ENCODE data around the gene SLC25A42.
"Not testable (repeated sequence)": the region's sequence is repeated elsewhere in the genome, so short reads cannot be mapped to it uniquely, and the experiment has no call there.

Gene SLC25A42

DNA sequence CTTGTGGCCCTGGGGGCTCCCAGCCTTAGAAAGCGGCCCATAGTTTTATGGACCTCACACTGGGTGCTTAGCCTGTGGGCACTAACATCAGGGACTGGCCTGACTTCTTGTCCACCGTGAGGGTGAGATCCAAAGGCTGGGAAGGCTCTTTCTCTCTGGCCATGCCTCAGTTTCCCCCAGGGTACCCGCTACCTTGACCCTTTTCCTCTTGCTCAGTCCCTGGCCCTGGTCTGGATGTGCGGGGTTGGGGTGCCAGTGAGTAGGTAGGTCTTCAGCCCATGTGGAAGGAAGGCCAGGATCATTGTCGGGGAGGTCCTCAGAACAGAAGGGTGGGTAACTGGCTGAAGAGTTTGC is 76.1 kb downstream of the SLC25A42 start:
- no peak for DNase-seq

DNA sequence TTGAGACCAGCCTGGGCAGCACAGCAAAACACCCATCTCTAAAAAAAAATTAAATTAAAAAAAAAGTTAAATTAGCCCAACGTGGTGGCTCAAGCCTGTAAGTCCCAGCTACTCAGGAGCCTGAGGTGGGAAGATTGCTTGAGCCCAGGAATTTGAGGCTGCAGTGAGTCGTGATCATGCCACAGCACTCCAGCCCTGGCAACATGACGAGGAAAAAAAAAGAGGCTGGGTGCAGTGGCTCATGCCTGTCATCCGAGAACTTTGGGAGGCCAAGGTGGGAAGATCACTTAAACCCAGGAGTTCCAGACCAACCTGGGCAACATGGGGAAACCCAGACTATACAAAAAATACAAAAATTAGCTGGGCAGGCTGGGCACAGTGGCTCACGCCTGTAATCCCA is 76.7 kb downstream of the SLC25A42 start:
- no peak for DNase-seq

- no peak for DNase-seq
Measured at GRCh38 chr19:19142347-19142746, 78.6 kb downstream of the SLC25A42 start.

DNA sequence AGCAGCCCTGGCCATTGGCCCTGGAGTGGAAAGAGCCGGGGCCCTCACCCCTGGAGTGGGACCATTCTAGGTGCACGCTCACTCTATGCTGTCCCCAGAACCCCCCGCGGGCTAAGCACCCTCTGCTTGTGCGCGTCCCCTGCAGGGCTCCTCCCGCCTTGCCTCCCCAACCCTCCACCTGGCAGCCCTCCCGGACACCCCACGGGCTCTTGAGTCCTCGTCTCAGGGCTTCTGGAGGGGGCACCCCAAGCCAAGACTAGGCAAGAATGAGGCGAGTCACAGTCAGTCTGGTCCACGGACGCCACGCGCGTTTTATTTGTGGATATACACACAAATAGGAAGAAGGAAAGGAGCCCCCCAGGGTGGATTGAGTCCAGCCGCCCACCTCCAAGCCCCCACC is 81.5 kb downstream of the SLC25A42 start:
- no peak for DNase-seq

- peak; percentile 84 for DNase-seq
Measured at GRCh38 chr19:19145684-19146608, 82.2 kb downstream of the SLC25A42 start.

GRCh38 chr19:19146865-19147264 is 83.1 kb downstream of the SLC25A42 start:
- no peak for DNase-seq

- DNase-seq: no peak
Measured at GRCh38 chr19:19147344-19147743, 83.5 kb downstream of the SLC25A42 start.

- DNase-seq: not testable (repeated sequence)
Measured at GRCh38 chr19:19148504-19148903, 84.7 kb downstream of the SLC25A42 start.

- no peak for DNase-seq
Measured at GRCh38 chr19:19149435-19149834, 85.6 kb downstream of the SLC25A42 start.

GRCh38 chr19:19151418-19151817 is 87.6 kb downstream of the SLC25A42 start:
- DNase-seq: no peak

DNA sequence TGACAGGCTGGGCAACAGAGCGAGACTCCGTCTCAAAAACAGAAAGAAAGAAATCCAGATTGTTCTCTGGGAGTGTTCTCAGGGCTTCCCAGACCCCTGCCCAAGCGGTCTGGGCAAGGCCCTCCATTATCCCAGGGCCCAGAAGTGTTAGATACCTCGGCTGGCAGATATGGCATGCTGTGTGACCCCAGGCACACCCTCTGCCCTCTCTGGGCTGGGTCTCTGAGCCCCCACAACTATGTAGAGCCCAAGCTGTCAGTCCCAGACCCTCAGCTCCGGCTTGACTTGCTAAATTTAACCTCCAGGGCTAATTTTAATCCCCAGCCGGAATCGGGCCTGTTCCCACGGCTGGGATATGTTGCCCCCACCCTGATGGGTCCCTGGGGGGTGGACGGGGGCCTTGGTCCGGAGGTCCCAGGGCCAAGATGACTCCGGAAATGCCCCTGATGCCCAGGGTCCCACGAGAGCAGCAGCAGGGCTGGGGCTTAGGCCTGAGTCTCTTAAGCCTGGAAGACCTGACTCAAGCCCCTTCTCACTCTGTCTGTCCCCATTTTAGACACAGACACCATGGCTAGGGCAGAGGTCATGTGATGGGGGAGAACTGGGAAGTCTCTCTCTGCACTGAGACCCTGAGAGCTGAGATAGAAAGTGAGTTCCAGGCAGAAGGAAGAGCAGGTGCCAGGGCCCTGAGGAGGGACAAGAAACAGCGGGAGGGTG is 89.0 kb downstream of the SLC25A42 start:
- DNase-seq: no peak

DNA sequence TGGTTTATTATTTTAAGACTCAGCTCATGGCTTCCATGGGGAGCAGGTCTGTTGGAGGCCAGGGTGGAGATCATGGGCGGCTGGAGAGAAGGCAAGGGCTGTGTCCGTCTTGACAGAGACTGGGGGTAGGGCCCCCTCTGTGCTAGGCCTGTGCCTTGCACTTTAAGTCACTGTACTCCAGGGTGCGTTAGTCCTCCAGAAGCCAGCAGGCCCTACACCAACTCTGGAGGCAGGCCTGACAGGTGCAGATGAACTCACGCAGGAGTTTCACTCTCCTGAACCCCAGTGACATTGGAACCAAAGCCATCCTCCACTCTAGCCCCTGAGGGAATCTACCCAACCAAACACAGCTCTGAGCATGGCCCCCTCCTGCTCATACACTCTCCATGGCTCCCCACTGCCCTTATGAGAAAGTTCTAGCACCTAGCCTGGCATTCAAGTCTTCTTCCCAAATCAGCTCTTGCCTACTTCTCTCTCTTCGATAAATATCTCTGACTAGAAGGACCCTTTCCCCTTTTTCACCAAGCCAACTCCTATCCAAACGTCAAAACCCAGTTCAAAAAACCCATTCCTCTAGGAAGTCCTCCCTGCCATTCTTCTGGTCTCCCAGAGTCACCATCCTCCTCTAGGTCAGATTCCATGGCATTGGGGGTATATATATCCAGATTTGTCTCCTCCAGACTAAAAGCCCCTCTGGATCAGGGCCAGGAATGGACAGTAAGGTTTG is 91.1 kb downstream of the SLC25A42 start:
- DNase-seq: no peak

DNA sequence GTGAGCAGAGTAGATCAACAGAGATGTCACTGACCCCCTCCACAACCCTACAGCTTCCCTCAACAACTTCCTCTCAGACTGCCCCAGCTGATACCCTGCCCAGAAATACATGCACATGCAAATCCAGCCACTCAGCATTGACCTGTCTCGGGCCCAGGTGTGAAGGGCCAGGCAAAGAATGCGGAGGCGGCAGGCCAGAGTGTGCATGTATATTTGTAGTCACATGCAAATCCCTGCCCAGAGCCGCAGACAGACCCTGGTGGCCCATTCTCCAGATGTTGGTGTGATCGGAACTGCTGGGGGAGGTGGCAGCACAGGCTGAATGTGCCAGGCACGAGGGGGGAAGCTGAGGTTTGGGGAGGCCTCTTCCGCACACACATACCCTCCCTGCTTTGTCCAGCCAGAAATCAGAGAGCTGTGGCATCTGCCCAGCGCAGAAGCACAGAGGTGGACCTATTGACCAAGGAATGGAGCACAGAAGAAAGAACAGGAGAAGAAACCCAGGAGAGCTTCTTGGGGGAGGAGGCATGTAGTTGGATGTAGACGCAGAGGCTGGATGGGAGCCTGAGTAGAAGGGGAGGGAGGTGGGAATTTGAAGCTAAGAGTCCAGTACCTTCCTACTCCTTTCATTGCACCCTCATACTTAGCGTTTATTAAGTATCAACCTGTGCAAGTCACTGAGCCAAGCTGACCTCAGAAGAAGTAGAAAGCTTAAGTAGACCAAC is 91.9 kb downstream of the SLC25A42 start:
- DNase-seq: no peak

DNA sequence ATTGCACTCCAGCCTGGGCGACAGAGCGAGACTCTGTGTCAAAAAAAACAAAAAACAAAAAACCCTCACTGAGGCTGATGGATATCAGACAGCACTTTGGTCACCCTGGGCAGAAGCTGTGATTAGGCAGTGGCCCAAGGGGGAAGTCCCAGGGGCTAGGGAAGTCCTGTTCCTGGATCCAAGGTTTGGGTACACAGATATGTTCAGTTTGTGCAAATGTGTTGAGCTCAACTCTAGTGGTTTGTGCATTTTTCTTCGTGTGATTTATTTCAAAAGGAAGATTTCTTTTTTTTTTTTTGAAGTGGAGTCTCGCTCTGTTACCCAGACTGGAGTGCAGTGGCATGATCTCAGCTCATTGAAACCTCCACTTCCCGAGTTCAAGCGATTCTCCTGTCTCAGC is 94.0 kb downstream of the SLC25A42 start:
- DNase-seq: no peak

DNA sequence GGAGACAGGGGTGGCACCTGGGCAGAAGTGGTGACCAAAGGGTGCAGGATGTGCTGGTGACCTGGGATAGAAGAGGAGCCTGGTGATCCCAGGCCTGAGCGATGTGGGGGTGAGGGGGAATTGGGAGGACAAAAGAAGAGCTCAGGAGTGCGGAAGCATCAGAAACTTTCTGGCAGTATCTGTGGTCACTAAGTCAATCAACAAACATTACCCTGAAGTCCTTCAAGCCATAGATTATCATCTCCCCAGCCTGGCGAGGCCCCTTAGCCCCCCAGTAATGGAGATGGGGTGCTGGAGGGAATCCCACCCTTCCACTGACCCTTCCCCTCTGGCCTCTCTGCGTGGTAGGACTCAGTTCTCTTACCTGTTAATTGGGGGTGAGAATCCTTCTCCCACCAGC is 95.7 kb downstream of the SLC25A42 start:
- no peak for DNase-seq

DNA sequence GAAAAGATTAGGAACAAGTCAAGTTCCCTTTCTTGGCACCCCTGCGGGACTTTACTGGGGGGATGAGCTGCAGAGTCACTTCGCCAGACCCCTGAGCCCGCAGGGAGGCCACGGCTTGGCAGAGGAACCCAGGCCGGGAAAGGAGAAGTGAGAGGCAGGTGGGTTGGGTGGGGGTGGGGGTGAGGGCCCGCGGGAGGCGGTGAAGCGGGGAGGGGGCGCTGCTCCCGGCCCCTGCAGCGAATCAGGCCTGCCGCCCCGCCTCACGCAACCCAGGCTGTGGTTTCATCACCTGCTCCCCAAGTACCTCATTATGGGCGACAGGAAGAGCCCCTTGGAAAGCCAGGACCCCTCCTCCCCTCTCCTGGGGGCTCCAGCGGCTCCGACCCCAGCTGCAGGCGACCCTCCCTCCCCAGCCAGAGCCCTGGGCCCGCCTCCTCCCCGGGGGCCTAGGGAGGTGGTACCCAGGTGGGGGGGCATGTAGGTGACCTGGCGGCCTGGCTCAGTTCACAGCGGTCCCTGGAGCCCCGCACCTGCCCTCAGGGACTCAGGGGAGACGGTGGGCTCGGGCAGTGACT is 96.8 kb downstream of the SLC25A42 start:
- DNase-seq: no peak

DNA sequence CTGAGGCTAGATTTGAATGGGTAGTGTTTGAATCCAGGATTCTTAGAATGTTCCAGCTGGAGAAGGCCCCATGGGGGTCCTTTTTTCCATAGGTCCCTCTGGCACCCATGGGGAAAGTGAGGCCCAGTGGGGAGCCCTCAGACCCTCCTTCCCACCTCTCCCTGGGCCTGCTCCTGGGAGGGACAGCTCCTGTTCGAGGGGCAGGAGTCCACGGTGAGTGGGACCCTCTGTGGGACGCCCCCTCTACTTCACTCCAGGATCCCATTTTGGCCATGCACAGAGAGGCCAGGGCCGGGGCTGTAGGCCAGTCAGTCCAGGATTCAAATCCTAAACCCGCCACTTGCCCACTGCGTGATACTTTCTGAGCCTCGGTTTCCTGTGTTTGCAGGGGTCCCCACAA is 98.7 kb downstream of the SLC25A42 start:
- no peak for DNase-seq

Measured in NCI-H82 (cell line).